GM12875 (cell line): ENCODE measurements around the gene CRYGC.
"Not testable (repeated sequence)": the region's sequence is repeated elsewhere in the genome, so short reads cannot be mapped to it uniquely, and the experiment has no call there.

Experiments used
- H3K4me3 ChIP-seq: one replicate; pipeline ENCODE4 v1.5.1; 2011; ENCODE audit warnings: low read depth, low read length, control low read depth
- CTCF ChIP-seq: IDR thresholded peaks from 2 replicates; pipeline ENCODE4 v1.5.1; 2011; ENCODE audit warnings: low read depth, mild to moderate bottlenecking, control low read depth, inconsistent platforms, low read length, moderate library complexity, borderline replicate concordance; ENCODE audit not compliant: insufficient read depth

CRYGC gene

GRCh38 chr2:208147759-208148158 is 18.1 kb upstream of the CRYGC start:
- no peak overlapping the region for H3K4me3 ChIP-seq
- no peak for TF ChIP-seq CTCF

- no peak for TF ChIP-seq CTCF
- no peak overlapping the region for H3K4me3 ChIP-seq
These were observed 17.4 kb upstream of the CRYGC start for GRCh38 chr2:208147008-208147407.

GRCh38 chr2:208146006-208146405 is 16.4 kb upstream of the CRYGC start, which contains the start of gene CRYGB:
CRYGB (minus strand) TSS chr2:208146158; CDS start chr2:208146120, 38 bp downstream.
- TF ChIP-seq CTCF, result no peak
- H3K4me3 ChIP-seq, result no peak within 1 kb of the TSS

GRCh38 chr2:208142925-208143799 is 13.5 kb upstream of the CRYGC start:
- no peak for TF ChIP-seq CTCF
- no peak overlapping the region for H3K4me3 ChIP-seq

- TF ChIP-seq CTCF, result no peak
These were observed 12.8 kb upstream of the CRYGC start for GRCh38 chr2:208142240-208142924.

GRCh38 chr2:208139447-208139846 is 9.8 kb upstream of the CRYGC start:
- H3K4me3 ChIP-seq, result no peak overlapping the region

More at GRCh38 chr2:208142240-208142924, 12.8 kb upstream of the CRYGC start:
- no peak overlapping the region for H3K4me3 ChIP-seq

GRCh38 chr2:208138334-208138733 is 8.7 kb upstream of the CRYGC start:
- not testable (repeated sequence) for H3K4me3 ChIP-seq

More at GRCh38 chr2:208139447-208139846, 9.8 kb upstream of the CRYGC start:
- no peak for TF ChIP-seq CTCF
